H54 (cell line): ENCODE data around the gene IGSF9B.

Source experiments
- DNase-seq: peaks from one replicate; pipeline ENCODE4 v3.0.0; 2011; ENCODE audit warnings: low spot score, mixed read lengths; ENCODE audit not compliant: insufficient read length
- FAIRE-seq: peaks from 3 replicates; lab custom pipeline; 2011; peaks lifted over from hg19 to GRCh38; lab: Jason Lieb, UNC
- POLR2A ChIP-seq: IDR thresholded peaks from 2 replicates; pipeline ENCODE4 v1.6.1; 2011; ENCODE audit warnings: low read depth, mild to moderate bottlenecking, low read length

The IGSF9B gene

GRCh38 chr11:133945087-133945974 is 11.4 kb downstream of the IGSF9B start:
- DNase-seq (no peak), FAIRE-seq (no peak)
- no peak for TF ChIP-seq POLR2A

GRCh38 chr11:133943950-133944698 is 12.6 kb downstream of the IGSF9B start:
- FAIRE-seq (no peak), DNase-seq (no peak)
- no peak for TF ChIP-seq POLR2A

GRCh38 chr11:133942577-133942976 is 14.2 kb downstream of the IGSF9B start:
- no peak for TF ChIP-seq POLR2A
- FAIRE-seq: no peak
- DNase-seq: no peak

- DNase-seq (no peak), FAIRE-seq (no peak)
- TF ChIP-seq POLR2A: no peak
Measured at GRCh38 chr11:133941546-133941945, 15.2 kb downstream of the IGSF9B start.

- TF ChIP-seq POLR2A: no peak
- FAIRE-seq: no peak
Measured at GRCh38 chr11:133940034-133940433, 16.7 kb downstream of the IGSF9B start.

GRCh38 chr11:133939558-133939957 is 17.2 kb downstream of the IGSF9B start:
- DNase-seq (no peak), FAIRE-seq (no peak)
- no peak for TF ChIP-seq POLR2A

More at GRCh38 chr11:133940034-133940433, 16.7 kb downstream of the IGSF9B start:
- no peak for DNase-seq

GRCh38 chr11:133938166-133938565 is 18.6 kb downstream of the IGSF9B start:
- DNase-seq (no peak), FAIRE-seq (no peak)
- no peak for TF ChIP-seq POLR2A

GRCh38 chr11:133937468-133937867 is 19.3 kb downstream of the IGSF9B start:
- TF ChIP-seq POLR2A: no peak
- FAIRE-seq (no peak), DNase-seq (no peak)

GRCh38 chr11:133937015-133937414 is 19.8 kb downstream of the IGSF9B start:
- FAIRE-seq (no peak), DNase-seq (no peak)
- no peak for TF ChIP-seq POLR2A

- DNase-seq: no peak
- no peak for TF ChIP-seq POLR2A
- FAIRE-seq: no peak
Measured at GRCh38 chr11:133936592-133936991, 20.2 kb downstream of the IGSF9B start.

GRCh38 chr11:133936136-133936535 is 20.6 kb downstream of the IGSF9B start:
- no peak for DNase-seq
- no peak for TF ChIP-seq POLR2A
- no peak for FAIRE-seq

GRCh38 chr11:133935551-133935910 is 21.2 kb downstream of the IGSF9B start:
- DNase-seq: no peak
- no peak for TF ChIP-seq POLR2A
- FAIRE-seq: no peak

- FAIRE-seq (peak; percentile 15), DNase-seq (peak; percentile 93)
- no peak for TF ChIP-seq POLR2A
Measured at GRCh38 chr11:133934599-133935550, 21.9 kb downstream of the IGSF9B start.
